B cell (primary cell): ENCODE results near the gene DENND5B.

Experiments
- CTCF ChIP-seq: fragments of 200-600 bp; IDR thresholded peaks from one replicate; pipeline ENCODE4 v1.8.0; 2022; ENCODE audit warnings: antibody characterized with exemption, mild to moderate bottlenecking
- EZH2 ChIP-seq: IDR thresholded peaks from 2 replicates; pipeline ENCODE4 v1.6.1; 2012; ENCODE audit warnings: borderline replicate concordance, low read depth, mild to moderate bottlenecking, moderate library complexity, low read length; ENCODE audit not compliant: insufficient read depth, poor library complexity, severe bottlenecking

- TF ChIP-seq CTCF: no peak
- no peak for TF ChIP-seq EZH2
These were observed 80.9 kb downstream of the DENND5B start for GRCh38 chr12:31510034-31510433.
